T-helper 22 cell (primary cell): ENCODE data around the gene PPP1CA.

Experiments used
- DNase-seq: peaks from one replicate; pipeline ENCODE4 v3.0.0-alpha.2; 2020; ENCODE audit warnings: low read depth

The PPP1CA gene

GRCh38 chr11:67351275-67352005 lies 50.2 kb downstream of the PPP1CA start:
- DNase-seq: peak; percentile 41

- no peak for DNase-seq
These were observed 51.7 kb downstream of the PPP1CA start for GRCh38 chr11:67349928-67350465.

GRCh38 chr11:67349457-67349856 lies 52.2 kb downstream of the PPP1CA start:
- no peak for DNase-seq

- DNase-seq: no peak
These were observed 52.6 kb downstream of the PPP1CA start for GRCh38 chr11:67349036-67349435.
